SK-N-SH (cell line): Measurements from ENCODE around the gene SMO. TPM values are rescaled to one million over a fixed set of nuclear protein-coding genes. Genes with fewer than 3 reads are reported as not detected.

ENCODE experiments used
- CTCF ChIA-PET: fragments of 300-600, 350-600 bp; formaldehyde crosslinking; extraction: SDS; loops from one replicate; lab custom pipeline; 2021; lab: Yijun Ruan, JAX
- POLR2A ChIA-PET: fragments of 350-600 bp; sonication (Branson Sonifier 250); formaldehyde crosslinking; extraction: SDS; loops from one replicate; lab custom pipeline; 2020; ENCODE audit warnings: antibody characterized with exemption, inconsistent platforms; lab: Yijun Ruan, JAX
- DNase-seq: peaks from one replicate; pipeline ENCODE4 v3.0.0; 2012
- H2AFZ ChIP-seq: fragments of 200-600 bp; sonication (generic); 2 replicates; pipeline ENCODE4 v1.8.1; 2016; ENCODE audit warnings: antibody characterized with exemption, mild to moderate bottlenecking, low read depth
- H3F3A ChIP-seq: fragments of 200-600 bp; sonication (generic); replicated peaks from 2 replicates; pipeline ENCODE3; 2016; ENCODE audit warnings: antibody characterized with exemption, mild to moderate bottlenecking; ENCODE audit not compliant: insufficient read depth
- H3K27ac ChIP-seq, 2 experiments: fragments of 200-500 bp in 1 of 2; fragments of 200-600 bp in 1 of 2; sonication (Bioruptor generic) in 1 of 2; sonication (generic), shearing (Covaris generic) in 1 of 2; 2 replicates each; pipeline versions ENCODE4 v1.5.1 to v1.6.1; 2014 to 2016; ENCODE audit warnings: low read depth in 2 of 2, inconsistent platforms in 1 of 2, low read length in 1 of 2, mild to moderate bottlenecking in 1 of 2, mixed read lengths in 1 of 2
- H3K27me3 ChIP-seq: fragments of 200-600 bp; sonication (generic), shearing (Covaris generic); 2 replicates; pipeline ENCODE4 v1.6.1; 2016; ENCODE audit warnings: mixed run types; ENCODE audit not compliant: insufficient read depth
- H3K36me3 ChIP-seq, 2 experiments: fragments of 200-500 bp in 1 of 2; fragments of 200-600 bp in 1 of 2; sonication (Bioruptor generic) in 1 of 2; sonication (generic) in 1 of 2; replicated peaks in 1 of 2; 2 replicates each; pipeline versions ENCODE3 to v1.5.1; 2014 to 2016; ENCODE audit warnings: low read length in 1 of 2, mild to moderate bottlenecking in 1 of 2; ENCODE audit not compliant: insufficient read depth in 2 of 2, control insufficient read depth in 1 of 2
- H3K4me1 ChIP-seq, 2 experiments: fragments of 200-500 bp in 1 of 2; fragments of 200-600 bp in 1 of 2; sonication (Bioruptor generic) in 1 of 2; sonication (generic), shearing (Covaris generic) in 1 of 2; 2 replicates each; pipeline versions ENCODE4 v1.5.1 to v1.6.1; 2014 to 2016; ENCODE audit warnings: low read depth in 1 of 2, low read length in 1 of 2, mixed run types in 1 of 2; ENCODE audit not compliant: insufficient read depth in 2 of 2, control insufficient read depth in 1 of 2
- H3K4me2 ChIP-seq: fragments of 200-600 bp; sonication (generic), shearing (Covaris generic); 2 replicates; pipeline ENCODE4 v1.6.1; 2017; ENCODE audit warnings: mixed run types
- H3K4me3 ChIP-seq, 2 experiments: fragments of 200-500 bp in 1 of 2; fragments of 200-600 bp in 1 of 2; sonication (Bioruptor generic) in 1 of 2; sonication (generic), shearing (Covaris generic) in 1 of 2; 2 replicates each; pipeline versions ENCODE4 v1.5.1 to v1.8.1; 2014 to 2016; ENCODE audit warnings: low read depth in 2 of 2, inconsistent platforms in 1 of 2, low read length in 1 of 2, mild to moderate bottlenecking in 1 of 2, mixed read lengths in 1 of 2, moderate library complexity in 1 of 2
- H3K79me2 ChIP-seq: fragments of 200-600 bp; sonication (generic); 2 replicates; pipeline ENCODE4 v1.8.1; 2017; ENCODE audit warnings: mild to moderate bottlenecking; ENCODE audit not compliant: insufficient read depth
- H3K9ac ChIP-seq: fragments of 200-600 bp; sonication (generic); 2 replicates; pipeline ENCODE4 v1.6.1; 2017; ENCODE audit warnings: mixed run types
- H3K9me2 ChIP-seq: fragments of 200-600 bp; sonication (generic); 2 replicates; pipeline ENCODE4 v1.6.1; 2017; ENCODE audit warnings: mixed run types
- H3K9me3 ChIP-seq: fragments of 200-600 bp; sonication (generic); 2 replicates; pipeline ENCODE4 v1.6.1; 2017; ENCODE audit warnings: mixed run types, mild to moderate bottlenecking, moderate library complexity
- H4K20me1 ChIP-seq: fragments of 200-600 bp; sonication (generic); 2 replicates; pipeline ENCODE4 v1.6.1; 2017; ENCODE audit warnings: mild to moderate bottlenecking, mixed run types; ENCODE audit not compliant: insufficient read depth
- FOXJ3 ChIP-seq: sonication (generic); formaldehyde crosslinking; IDR thresholded peaks from 2 replicates; pipeline ENCODE4 v1.5.1; 2020; ENCODE audit warnings: mild to moderate bottlenecking, missing genetic modification reagents
- GATA2 ChIP-seq: sonication (generic); formaldehyde crosslinking; IDR thresholded peaks from 2 replicates; pipeline ENCODE4 v1.5.0; 2020; ENCODE audit warnings: mild to moderate bottlenecking, missing genetic modification reagents
- MXI1 ChIP-seq: IDR thresholded peaks from 2 replicates; pipeline ENCODE4 v1.6.1; 2012; ENCODE audit warnings: mild to moderate bottlenecking, low read depth, low read length, improper control_type of control experiment
- NFIC ChIP-seq: IDR thresholded peaks from 2 replicates; pipeline ENCODE4 v1.4.0; 2012; ENCODE audit warnings: borderline replicate concordance
- NRF1 ChIP-seq: IDR thresholded peaks from 2 replicates; pipeline ENCODE4 v1.6.1; 2012; ENCODE audit warnings: low read depth, mild to moderate bottlenecking, low read length
- RFX5 ChIP-seq: IDR thresholded peaks from 2 replicates; pipeline ENCODE4 v1.6.1; 2012; ENCODE audit warnings: mild to moderate bottlenecking, improper control_type of control experiment, low read length
- RXRA ChIP-seq: IDR thresholded peaks from 2 replicates; pipeline ENCODE4 v1.4.0; 2012; ENCODE audit warnings: low read depth, mild to moderate bottlenecking, borderline replicate concordance
- WGBS: methylation state at CpG from one replicate; pipeline ENCODE4 v1.1.6; 2017; ENCODE audit warnings: low lambda C conversion rate; 5-methylcytosine and 5-hydroxymethylcytosine counted together
- polyA plus RNA-seq, 3 experiments: library from polyadenylated mRNA; depleted of rRNA; stranded (reverse); fragments of >200 nt; gene quantifications; 2 replicates each; pipeline ENCODE4 v1.2.3, GENCODE V29; 2012
- TF ChIP-seq, protein P1 (sequence below): IDR thresholded peaks from 2 replicates; pipeline ENCODE4 v1.4.0; 2012; ENCODE audit warnings: low read depth, borderline replicate concordance

SMO gene
- polyA plus RNA-seq, 1 of the 3 experiments (the other 2 are of a cell fraction) = 37.0 TPM

DNA sequence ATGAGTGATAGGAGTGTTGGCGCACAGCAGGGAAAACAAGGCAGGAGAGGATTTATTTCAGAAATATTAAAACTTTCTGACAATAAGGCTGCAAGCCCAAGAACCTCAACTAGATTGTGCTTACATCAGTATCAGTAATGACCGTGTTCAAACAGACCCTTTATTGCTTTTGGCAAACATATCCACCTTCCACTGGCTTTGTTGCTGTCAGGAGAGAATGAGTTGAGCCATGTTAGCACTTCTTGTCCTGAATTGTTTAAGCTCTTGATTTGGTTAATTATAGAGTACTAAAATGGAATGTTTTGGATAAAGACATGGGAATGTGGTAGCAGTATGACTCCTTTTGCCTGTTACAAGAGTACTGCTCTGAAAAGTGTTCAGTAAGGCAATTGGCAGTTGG is 40.2 kb downstream of the SMO start (continued):
- TF ChIP-seq RXRA = no peak

GRCh38 chr7:129231666-129232065 is 43.2 kb downstream of the SMO start:
- Histone ChIP-seq H4K20me1 (no peaks in the 10 kb centered on the region), H3K9ac (no peak overlapping the region), H3K9me3 (no peaks in the 10 kb centered on the region), H3K79me2 (peaks cover 26% of the 10 kb centered on the region), H3K36me3 (no peaks in the 10 kb centered on the region), H3K4me1 (no peaks in the 10 kb centered on the region; a peak in 3 of 4 replicates), H3K4me2 (no peak overlapping the region), H2AFZ (no peak overlapping the region), H3K9me2 (no peaks in the 10 kb centered on the region), H3K4me3 (no peak overlapping the region), H3K27me3 (no peaks in the 10 kb centered on the region), H3K27ac (no peak overlapping the region), H3F3A (no peaks in the 10 kb centered on the region)
- TF ChIP-seq NRF1 (no peak), MXI1 (no peak), NFIC (no peak), RFX5 (no peak)
- TF ChIP-seq, protein P1, sequence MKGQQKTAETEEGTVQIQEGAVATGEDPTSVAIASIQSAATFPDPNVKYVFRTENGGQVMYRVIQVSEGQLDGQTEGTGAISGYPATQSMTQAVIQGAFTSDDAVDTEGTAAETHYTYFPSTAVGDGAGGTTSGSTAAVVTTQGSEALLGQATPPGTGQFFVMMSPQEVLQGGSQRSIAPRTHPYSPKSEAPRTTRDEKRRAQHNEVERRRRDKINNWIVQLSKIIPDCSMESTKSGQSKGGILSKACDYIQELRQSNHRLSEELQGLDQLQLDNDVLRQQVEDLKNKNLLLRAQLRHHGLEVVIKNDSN = no peak
- 94% methylated on average over 5 of the region's 5 CpGs for WGBS
- no peak for DNase-seq
- ChIA-PET CTCF (interaction anchor here (0.9 to 10.2 kb wide), 10 partner anchors 13 to 140 kb away, joined by 3 to 121 read pairs (median 4); no protein-coding TSS in a partner anchor), POLR2A (no interaction called here)

- no peaks in the 10 kb centered on the region for H3K9me3 ChIP-seq
- no peaks in the 10 kb centered on the region for H3K27me3 ChIP-seq
- no peaks in the 10 kb centered on the region for H3F3A ChIP-seq
- H3K9me2 ChIP-seq = no peaks in the 10 kb centered on the region
- H3K79me2 ChIP-seq = peaks cover 6% of the 10 kb centered on the region; the same call in 1 of the 2 replicates
- no peak overlapping the region for H3K4me2 ChIP-seq
- no peaks in the 10 kb centered on the region for H4K20me1 ChIP-seq
- no peak overlapping the region for H3K4me3 ChIP-seq
- H3K9ac ChIP-seq = no peak overlapping the region
- no peak overlapping the region for H3K27ac ChIP-seq
- H3K36me3 ChIP-seq = no peaks in the 10 kb centered on the region
- TF ChIP-seq, protein P1 = no peak
- TF ChIP-seq FOXJ3 (CRISPR knock-in tag) = no peak
- TF ChIP-seq GATA2 (CRISPR knock-in tag) = no peak
- TF ChIP-seq, all 33 proteins: peak for 0
- DNase-seq = no peak
- H3K4me1 ChIP-seq = no peaks in the 10 kb centered on the region
- POLR2A ChIA-PET = interaction anchor here (0.7 kb wide), 1 partner anchor 687 kb away, joined by 5 read pairs; no protein-coding TSS in a partner anchor
- CTCF ChIA-PET = interaction anchor here (0.7 to 2.4 kb wide), 7 partner anchors 10 to 105 kb away, joined by 3 to 11 read pairs (median 5); no protein-coding TSS in a partner anchor
- H2AFZ ChIP-seq = no peak overlapping the region
- WGBS = 91% methylated on average over 8 of the region's 8 CpGs
Measured at GRCh38 chr7:129238546-129238945, 50.1 kb downstream of the SMO start.
